ENCODE results near the gene FTSJ3. TPM values are rescaled to one million over a fixed set of nuclear protein-coding genes. Genes with fewer than 3 reads are reported as not detected.
A peak's percentile ranks its signal among the peaks of the same experiment; 100 is the strongest.

Gene FTSJ3
- total and polyA plus RNA-seq, 2 of the 13 experiments (the other 11 are each of a cell fraction or from before 2014, with no cell fraction given) = 26.0 to 64.2 TPM

DNA sequence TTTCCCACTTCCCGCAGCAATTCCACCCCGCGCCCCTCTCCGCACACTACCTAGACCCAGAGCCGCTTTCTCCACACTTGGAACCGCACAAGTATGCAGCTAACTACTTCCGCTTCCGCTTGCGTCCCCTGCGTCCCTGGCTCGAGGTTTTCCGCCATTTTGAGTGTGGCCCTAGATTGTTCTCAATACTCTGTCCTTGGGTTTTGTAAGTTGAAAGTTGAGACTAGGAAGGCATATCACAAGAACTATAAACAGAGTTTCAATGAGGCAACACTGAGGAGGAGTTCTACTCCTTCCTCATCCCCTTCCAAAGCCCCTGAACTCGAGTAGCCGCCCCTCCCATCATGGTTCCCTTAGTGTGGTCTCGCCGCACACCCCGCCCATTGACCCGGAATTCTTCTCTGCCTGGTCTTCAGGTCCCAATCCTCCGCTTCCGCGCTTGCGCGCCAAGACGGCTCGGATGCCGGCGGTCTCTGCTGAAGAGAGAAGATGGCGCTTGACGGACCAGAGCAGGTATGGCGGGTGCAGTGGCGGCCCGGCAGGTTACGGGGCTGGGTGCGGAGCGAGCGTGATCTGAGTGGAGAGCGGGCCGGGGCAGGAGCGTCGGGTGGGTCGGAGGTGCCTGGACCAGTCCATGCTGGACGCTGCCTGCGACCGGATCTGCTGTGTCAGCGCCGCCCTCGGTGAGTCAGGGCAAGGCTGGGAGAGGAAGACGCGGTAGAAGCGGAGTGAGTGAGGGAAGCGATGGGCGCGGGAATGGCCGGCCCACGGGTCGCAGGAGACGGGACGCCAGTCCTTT, at the start of gene FTSJ3, which contains the start of gene PSMC5 (continued):
- TF ChIP-seq RBAK (CRISPR knock-in tag; IDR thresholded peaks at IDR 0.05) = no peak; the same call in 1 of the 2 replicates
- TF ChIP-seq ZNF674 (CRISPR knock-in tag; IDR thresholded peaks at IDR 0.05; ENCODE audit: low read depth) = no peak
- 0 out of 2 replicates have a peak, but pooled peaks have one; percentile 42 for TF ChIP-seq NR1H2 (CRISPR knock-in tag; IDR thresholded peaks at IDR 0.05; ENCODE audit: borderline replicate concordance, low read depth)
- no peak for TF ChIP-seq FOXP1 (IDR thresholded peaks at IDR 0.05)
- TF ChIP-seq FOXP1 (CRISPR knock-in tag; IDR thresholded peaks at IDR 0.05) = no peak
- TF ChIP-seq SKI (IDR thresholded peaks at IDR 0.05; ENCODE audit: partially characterized antibody) = no peak
- peak; percentile 48; the same call in 1 of the 2 replicates for TF ChIP-seq ZNF24 (IDR thresholded peaks at IDR 0.05)
- TF ChIP-seq NBN (conservative IDR thresholded peaks at IDR 0.05) = no peak
- no peak; the same call in 1 of the 2 replicates for TF ChIP-seq SAFB2 (CRISPR knock-in tag; IDR thresholded peaks at IDR 0.05; ENCODE audit: borderline replicate concordance, low read depth)
- peak; percentile 85 for TF ChIP-seq ZNF124 (CRISPR knock-in tag; IDR thresholded peaks at IDR 0.05)
- peak; percentile 88; the same call in 1 of the 2 replicates for TF ChIP-seq TP53 (CRISPR knock-in tag; conservative IDR thresholded peaks at IDR 0.05)
- TF ChIP-seq MATR3 (CRISPR knock-in tag; IDR thresholded peaks at IDR 0.05) = no peak
- no peak for TF ChIP-seq PRMT3 (CRISPR knock-in tag; IDR thresholded peaks at IDR 0.05; ENCODE audit: borderline replicate concordance, low read depth)
- TF ChIP-seq NFIC (IDR thresholded peaks at IDR 0.05; ENCODE audit: low read length) = no peak
- peak; percentile 96 for TF ChIP-seq ZSCAN29 (CRISPR knock-in tag; conservative IDR thresholded peaks at IDR 0.05)
- TF ChIP-seq HDAC2 (CRISPR knock-in tag; IDR thresholded peaks at IDR 0.05) = peak; percentile 73
- TF ChIP-seq MXD4 (CRISPR knock-in tag; IDR thresholded peaks at IDR 0.05) = peak; percentile 86
- TF ChIP-seq ZNF326 (CRISPR knock-in tag; IDR thresholded peaks at IDR 0.05; ENCODE audit: borderline replicate concordance) = no peak
- no peak for TF ChIP-seq HNRNPK (IDR thresholded peaks at IDR 0.05; ENCODE audit: low read depth, low read length, poor library complexity, severe bottlenecking)
- peak; percentile 85 for TF ChIP-seq ZNF883 (CRISPR knock-in tag; IDR thresholded peaks at IDR 0.05; ENCODE audit: not compliant biosample characterization)
- peak; percentile 81; the same call in 1 of the 2 replicates for TF ChIP-seq ZBTB20 (CRISPR knock-in tag; IDR thresholded peaks at IDR 0.05; ENCODE audit: borderline replicate concordance, low read depth)
- TF ChIP-seq, protein P1, sequence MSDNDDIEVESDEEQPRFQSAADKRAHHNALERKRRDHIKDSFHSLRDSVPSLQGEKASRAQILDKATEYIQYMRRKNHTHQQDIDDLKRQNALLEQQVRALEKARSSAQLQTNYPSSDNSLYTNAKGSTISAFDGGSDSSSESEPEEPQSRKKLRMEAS (IDR thresholded peaks at IDR 0.05) = peak; percentile 88
- no peak for TF ChIP-seq KIAA2018 (CRISPR knock-in tag; IDR thresholded peaks at IDR 0.05; ENCODE audit: borderline replicate concordance)
- TF ChIP-seq ZNF256 (CRISPR knock-in tag; conservative IDR thresholded peaks at IDR 0.05) = peak; percentile 91; the same call in 1 of the 2 replicates

Measured in HepG2 (cell line).